Kidney epithelial cell (primary cell): ENCODE results near the gene MAEA. TPM values are rescaled to one million over a fixed set of nuclear protein-coding genes. Genes with fewer than 3 reads are reported as not detected.

Experiments
- DNase-seq: peaks from one replicate; pipeline ENCODE4 v3.0.0-alpha.2; 2010; ENCODE audit warnings: low read depth
- H3K27me3 ChIP-seq: 2 replicates; pipeline ENCODE4 v1.6.0; 2011; ENCODE audit warnings: low read length; ENCODE audit not compliant: control insufficient read depth, insufficient read depth
- H3K36me3 ChIP-seq: 2 replicates; pipeline ENCODE4 v1.5.1; 2011; ENCODE audit warnings: low read length; ENCODE audit not compliant: control insufficient read depth, insufficient read depth
- H3K4me3 ChIP-seq: 2 replicates; pipeline ENCODE4 v1.5.1; 2011; ENCODE audit warnings: low read depth, mild to moderate bottlenecking, control low read depth, low read length
- total RNA-seq: library from RNA; depleted of rRNA; stranded (reverse); fragments of >200 nt; gene quantifications from 2 replicates; pipeline ENCODE4 v1.2.3, GENCODE V29; 2015
- TF ChIP-seq, protein P1 (sequence below): IDR thresholded peaks from 2 replicates; pipeline ENCODE4 v1.5.1; 2011; ENCODE audit warnings: mild to moderate bottlenecking, moderate library complexity, low read length, control low read depth, inconsistent platforms; ENCODE audit not compliant: insufficient read depth, poor library complexity, severe bottlenecking

MAEA gene
- total RNA-seq, 1 donor from 2014 or later, result 79.1 TPM

- TF ChIP-seq, protein P1, sequence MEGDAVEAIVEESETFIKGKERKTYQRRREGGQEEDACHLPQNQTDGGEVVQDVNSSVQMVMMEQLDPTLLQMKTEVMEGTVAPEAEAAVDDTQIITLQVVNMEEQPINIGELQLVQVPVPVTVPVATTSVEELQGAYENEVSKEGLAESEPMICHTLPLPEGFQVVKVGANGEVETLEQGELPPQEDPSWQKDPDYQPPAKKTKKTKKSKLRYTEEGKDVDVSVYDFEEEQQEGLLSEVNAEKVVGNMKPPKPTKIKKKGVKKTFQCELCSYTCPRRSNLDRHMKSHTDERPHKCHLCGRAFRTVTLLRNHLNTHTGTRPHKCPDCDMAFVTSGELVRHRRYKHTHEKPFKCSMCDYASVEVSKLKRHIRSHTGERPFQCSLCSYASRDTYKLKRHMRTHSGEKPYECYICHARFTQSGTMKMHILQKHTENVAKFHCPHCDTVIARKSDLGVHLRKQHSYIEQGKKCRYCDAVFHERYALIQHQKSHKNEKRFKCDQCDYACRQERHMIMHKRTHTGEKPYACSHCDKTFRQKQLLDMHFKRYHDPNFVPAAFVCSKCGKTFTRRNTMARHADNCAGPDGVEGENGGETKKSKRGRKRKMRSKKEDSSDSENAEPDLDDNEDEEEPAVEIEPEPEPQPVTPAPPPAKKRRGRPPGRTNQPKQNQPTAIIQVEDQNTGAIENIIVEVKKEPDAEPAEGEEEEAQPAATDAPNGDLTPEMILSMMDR, result no peak
- Histone ChIP-seq H3K4me3 (no peak overlapping the region), H3K27me3 (no peaks in the 10 kb centered on the region), H3K36me3 (peaks cover 4% of the 10 kb centered on the region)
- no peak for DNase-seq
Observed at GRCh38 chr4:1302159-1302558, 12.5 kb downstream of the MAEA start.

DNA sequence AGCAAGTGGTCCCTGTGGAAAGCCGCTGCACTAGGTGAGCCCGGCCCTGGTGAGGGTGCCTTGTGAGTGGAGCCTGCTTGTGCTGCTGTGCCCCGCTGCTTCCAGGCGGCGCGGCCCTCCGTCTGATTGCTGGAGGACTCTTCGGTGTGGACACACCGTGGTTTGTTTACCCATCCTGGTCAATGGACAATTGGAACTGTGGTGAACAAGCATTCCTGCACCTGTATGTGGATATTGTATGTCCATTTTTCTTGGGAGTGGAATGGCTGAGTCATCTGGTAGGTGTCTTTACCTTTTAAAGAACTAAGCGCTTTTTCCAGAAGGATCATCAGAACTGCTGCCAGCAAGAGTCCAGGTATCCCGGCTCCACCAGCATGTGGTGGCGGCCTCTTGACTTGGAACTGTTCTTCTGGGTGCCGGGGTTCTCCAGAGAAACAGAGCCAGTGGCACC is 15.6 kb downstream of the MAEA start:
- Histone ChIP-seq H3K27me3 (no peaks in the 10 kb centered on the region), H3K36me3 (peaks cover 3% of the 10 kb centered on the region), H3K4me3 (no peak overlapping the region)
- DNase-seq, result no peak
- TF ChIP-seq, protein P1, result no peak

- no peak for DNase-seq
- TF ChIP-seq, protein P1, result no peak
- Histone ChIP-seq H3K36me3 (peaks cover 3% of the 10 kb centered on the region), H3K4me3 (no peak overlapping the region), H3K27me3 (no peaks in the 10 kb centered on the region)
Observed at GRCh38 chr4:1305781-1306455, 16.2 kb downstream of the MAEA start.

GRCh38 chr4:1307951-1308735 is 18.5 kb downstream of the MAEA start:
- TF ChIP-seq, protein P1, result no peak
- H3K4me3 ChIP-seq, result no peak overlapping the region
- no peaks in the 10 kb centered on the region for H3K27me3 ChIP-seq
- H3K36me3 ChIP-seq, result peaks cover 5% of the 10 kb centered on the region
- no peak for DNase-seq

GRCh38 chr4:1309261-1310010 is 19.7 kb downstream of the MAEA start:
- TF ChIP-seq, protein P1, result no peak
- H3K36me3 ChIP-seq, result peaks cover 5% of the 10 kb centered on the region
- H3K27me3 ChIP-seq, result no peaks in the 10 kb centered on the region
- DNase-seq, result peak; percentile 84
- H3K4me3 ChIP-seq, result peak overlapping the region; percentile 38
